Rectal smooth muscle tissue (tissue), 1 donor: ENCODE measurements around the gene STAG3.
"Not testable (repeated sequence)": the region's sequence is repeated elsewhere in the genome, so short reads cannot be mapped to it uniquely, and the experiment has no call there.

Experiments used
- H3K27ac ChIP-seq: one replicate; pipeline ENCODE4 v1.7.0; 2013; ENCODE audit warnings: low read depth, low read length, inconsistent platforms
- H3K27me3 ChIP-seq: one replicate; pipeline ENCODE4 v1.7.0; 2013; ENCODE audit warnings: low read length; ENCODE audit not compliant: control insufficient read depth, insufficient read depth
- H3K36me3 ChIP-seq: one replicate; pipeline ENCODE4 v1.7.0; 2013; ENCODE audit warnings: low read length; ENCODE audit not compliant: control insufficient read depth, insufficient read depth
- H3K4me1 ChIP-seq: one replicate; pipeline ENCODE4 v1.7.0; 2013; ENCODE audit warnings: low read length; ENCODE audit not compliant: control insufficient read depth, insufficient read depth
- H3K4me3 ChIP-seq: one replicate; pipeline ENCODE4 v1.7.0; 2013; ENCODE audit warnings: low read length
- H3K9ac ChIP-seq: one replicate; pipeline ENCODE4 v1.7.0; 2013; ENCODE audit warnings: low read length

STAG3 gene

GRCh38 chr7:100171087-100171681 is 6.5 kb upstream of the STAG3 start:
- H3K4me1 ChIP-seq = no peaks in the 10 kb centered on the region
- H3K9ac ChIP-seq = no peak overlapping the region
- H3K27me3 ChIP-seq = no peaks in the 10 kb centered on the region
- H3K36me3 ChIP-seq = no peaks in the 10 kb centered on the region
- no peak overlapping the region for H3K27ac ChIP-seq
- H3K4me3 ChIP-seq = peak overlapping the region; percentile 22

GRCh38 chr7:100171840-100172239 is 5.9 kb upstream of the STAG3 start:
- H3K4me1 ChIP-seq = no peaks in the 10 kb centered on the region
- no peak overlapping the region for H3K27ac ChIP-seq
- no peak overlapping the region for H3K9ac ChIP-seq
- H3K4me3 ChIP-seq = peak overlapping the region; percentile 41
- no peaks in the 10 kb centered on the region for H3K27me3 ChIP-seq
- H3K36me3 ChIP-seq = no peaks in the 10 kb centered on the region

DNA sequence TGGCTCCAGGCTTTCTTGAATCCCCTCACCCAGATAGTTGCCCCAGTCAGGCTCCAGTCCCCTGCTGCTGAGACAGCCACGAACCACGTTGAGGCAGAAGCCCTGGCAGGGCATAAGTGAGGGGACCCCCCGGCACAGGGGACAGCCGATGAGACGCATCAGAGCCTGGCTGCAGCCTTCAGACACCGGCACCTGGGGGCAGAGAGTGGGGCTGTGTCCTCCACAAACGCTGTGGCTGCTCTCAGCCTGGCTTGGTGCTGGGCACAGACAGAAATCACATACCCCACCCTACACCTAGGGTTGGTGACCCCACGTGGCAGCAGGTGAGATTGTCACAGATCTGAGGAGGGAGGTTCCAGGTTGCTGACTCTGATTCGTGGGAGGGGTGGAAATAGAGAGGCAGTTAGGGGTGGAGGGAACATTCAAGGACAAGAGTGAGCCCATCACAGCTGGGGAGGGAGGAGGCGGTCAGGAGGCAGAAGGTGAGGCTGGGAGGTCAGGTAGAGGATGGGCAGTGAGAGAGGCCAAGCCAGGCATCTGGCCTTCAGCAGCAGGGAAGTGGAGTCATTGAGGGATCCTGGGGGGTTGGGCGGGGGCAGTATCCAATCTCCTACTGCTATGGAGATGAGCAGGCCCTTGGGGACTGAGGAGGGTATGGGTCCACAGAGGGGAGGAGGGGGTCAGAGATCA is 3.8 kb upstream of the STAG3 start:
- H3K9ac ChIP-seq = no peak overlapping the region
- H3K36me3 ChIP-seq = no peaks in the 10 kb centered on the region
- H3K4me3 ChIP-seq = no peak overlapping the region
- H3K27me3 ChIP-seq = no peaks in the 10 kb centered on the region
- peaks cover 3% of the 10 kb centered on the region for H3K4me1 ChIP-seq
- H3K27ac ChIP-seq = no peak overlapping the region

DNA sequence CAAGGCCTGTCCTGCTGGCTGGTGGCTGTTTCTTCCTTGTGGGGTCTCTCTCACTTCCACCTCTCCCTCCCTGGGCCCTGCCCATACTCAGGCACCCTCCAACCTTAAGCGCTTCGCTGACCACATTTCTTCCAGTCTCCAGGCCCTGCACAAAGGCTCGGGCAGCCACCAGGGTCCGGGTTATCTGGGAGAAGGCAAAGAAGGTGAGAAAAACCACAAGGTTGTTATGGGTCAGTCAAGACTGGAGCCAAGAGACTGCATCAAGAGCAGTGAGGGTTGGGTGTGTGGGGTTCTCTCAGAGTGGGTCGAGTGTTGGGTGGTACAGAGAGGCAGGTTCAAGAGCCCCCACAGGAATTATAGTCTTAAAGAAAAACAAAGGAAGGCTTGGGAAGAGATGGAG is 3.1 kb upstream of the STAG3 start:
- H3K27ac ChIP-seq = no peak overlapping the region
- no peak overlapping the region for H3K4me3 ChIP-seq
- no peaks in the 10 kb centered on the region for H3K36me3 ChIP-seq
- H3K9ac ChIP-seq = no peak overlapping the region
- no peaks in the 10 kb centered on the region for H3K27me3 ChIP-seq
- H3K4me1 ChIP-seq = peaks cover 3% of the 10 kb centered on the region

- H3K27ac ChIP-seq = no peak overlapping the region
- peaks cover 3% of the 10 kb centered on the region for H3K4me1 ChIP-seq
- H3K36me3 ChIP-seq = no peaks in the 10 kb centered on the region
- no peak overlapping the region for H3K4me3 ChIP-seq
- H3K27me3 ChIP-seq = no peaks in the 10 kb centered on the region
- H3K9ac ChIP-seq = no peak overlapping the region
Measured at GRCh38 chr7:100175296-100175935, 2.3 kb upstream of the STAG3 start.

DNA sequence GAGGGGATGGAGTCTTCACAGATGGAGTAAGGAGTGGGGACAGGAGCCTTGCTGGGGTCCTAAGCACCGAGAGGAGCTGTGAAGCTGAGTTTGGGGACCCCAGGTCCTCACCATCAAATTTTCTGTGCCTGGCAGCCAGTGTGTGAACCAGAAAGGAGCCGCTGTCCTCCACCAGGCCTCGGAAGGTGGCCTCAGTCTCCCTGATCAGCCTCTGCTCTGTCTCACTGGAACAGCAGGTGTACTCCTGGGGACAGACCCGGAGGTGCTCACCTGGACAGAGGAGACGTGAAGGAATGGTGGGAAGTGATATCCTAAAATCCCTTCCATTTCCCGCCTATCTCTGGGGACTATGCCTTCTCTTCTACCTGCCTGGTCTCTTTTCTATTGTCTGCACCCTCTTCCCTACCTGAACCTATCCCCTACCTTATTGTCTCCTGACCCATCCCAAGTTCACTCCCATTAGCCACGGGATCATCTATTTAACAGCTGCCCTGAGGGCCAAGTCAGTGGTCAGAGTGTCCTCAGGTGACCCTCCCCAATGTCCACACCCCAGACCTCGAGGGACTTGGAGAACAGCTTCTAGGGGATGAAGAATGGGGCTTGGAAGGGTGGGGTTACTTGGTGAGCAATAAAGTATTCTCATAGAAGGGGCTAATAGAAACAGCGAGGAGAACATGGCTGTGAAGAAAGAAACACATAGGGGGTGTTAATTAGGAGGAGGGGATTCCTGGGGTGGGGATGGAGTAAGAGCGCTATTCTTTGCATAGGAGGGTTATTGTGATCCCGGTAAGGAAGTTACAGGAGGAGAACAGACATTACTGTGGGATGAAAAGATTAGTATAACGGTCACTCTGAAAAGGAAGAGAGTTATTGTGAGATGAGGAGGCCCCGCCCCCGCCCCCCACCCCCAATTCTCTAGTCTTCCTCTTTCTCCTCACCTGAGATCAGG is 1.3 kb upstream of the STAG3 start:
- Histone ChIP-seq H3K36me3 (no peaks in the 10 kb centered on the region), H3K4me3 (peak overlapping the region; percentile 63), H3K9ac (no peak overlapping the region), H3K27me3 (no peaks in the 10 kb centered on the region), H3K4me1 (peaks cover 3% of the 10 kb centered on the region), H3K27ac (no peak overlapping the region)

DNA sequence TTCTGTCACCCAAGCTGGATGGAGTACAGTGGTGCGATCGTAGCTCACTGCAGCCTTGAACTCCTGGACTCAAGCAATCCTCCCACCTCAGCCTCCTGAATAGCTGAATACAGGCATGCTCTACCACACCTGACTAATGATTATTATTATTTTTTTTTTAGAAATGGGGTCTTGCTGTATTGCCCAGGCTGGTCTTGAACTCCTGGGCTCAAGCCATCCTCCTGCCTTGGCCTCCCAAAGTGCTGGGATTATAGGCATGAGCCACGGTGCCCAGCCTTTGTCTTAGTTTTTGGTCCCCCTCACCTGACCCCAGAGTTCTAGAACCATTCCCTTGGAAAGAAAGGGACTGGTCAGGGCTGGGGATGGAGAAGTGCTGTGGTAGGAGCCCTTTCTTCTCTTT is 2.4 kb downstream of the STAG3 start:
- H3K36me3 ChIP-seq, H3K4me1 ChIP-seq, H3K27ac ChIP-seq, H3K4me3 ChIP-seq, H3K27me3 ChIP-seq, H3K9ac ChIP-seq: not testable (repeated sequence)

- H3K4me3 ChIP-seq, H3K9ac ChIP-seq, H3K36me3 ChIP-seq, H3K4me1 ChIP-seq, H3K27me3 ChIP-seq, H3K27ac ChIP-seq: not testable (repeated sequence)
Measured at GRCh38 chr7:100182616-100183015, 4.9 kb downstream of the STAG3 start.

GRCh38 chr7:100183090-100183489 is 5.4 kb downstream of the STAG3 start:
- H3K4me1 ChIP-seq, H3K4me3 ChIP-seq, H3K36me3 ChIP-seq, H3K9ac ChIP-seq, H3K27me3 ChIP-seq, H3K27ac ChIP-seq: not testable (repeated sequence)

GRCh38 chr7:100185726-100186125 is 8.0 kb downstream of the STAG3 start:
- no peak overlapping the region for H3K4me3 ChIP-seq
- no peaks in the 10 kb centered on the region for H3K4me1 ChIP-seq
- no peak overlapping the region for H3K9ac ChIP-seq
- no peaks in the 10 kb centered on the region for H3K27me3 ChIP-seq
- no peak overlapping the region for H3K27ac ChIP-seq
- H3K36me3 ChIP-seq = no peaks in the 10 kb centered on the region

GRCh38 chr7:100189061-100189460 is 11.3 kb downstream of the STAG3 start:
- no peaks in the 10 kb centered on the region for H3K27me3 ChIP-seq

GRCh38 chr7:100190048-100190711 is 12.5 kb downstream of the STAG3 start:
- no peaks in the 10 kb centered on the region for H3K36me3 ChIP-seq
- no peaks in the 10 kb centered on the region for H3K27me3 ChIP-seq
- H3K9ac ChIP-seq = no peak overlapping the region
- H3K4me1 ChIP-seq = no peaks in the 10 kb centered on the region
- H3K27ac ChIP-seq = no peak overlapping the region
- H3K4me3 ChIP-seq = no peak overlapping the region

More at GRCh38 chr7:100189061-100189460, 11.3 kb downstream of the STAG3 start:
- no peak overlapping the region for H3K4me3 ChIP-seq
- no peaks in the 10 kb centered on the region for H3K4me1 ChIP-seq
- no peak overlapping the region for H3K9ac ChIP-seq
- H3K27ac ChIP-seq = no peak overlapping the region
- no peaks in the 10 kb centered on the region for H3K36me3 ChIP-seq
